AG04450 (cell line): ENCODE data around the gene ESPL1. TPM values are rescaled to one million over a fixed set of nuclear protein-coding genes. Genes with fewer than 3 reads are reported as not detected.

Experiments used
- CTCF ChIA-PET: fragments of 300-600, 350-600 bp; formaldehyde crosslinking; extraction: SDS; loops from one replicate; lab custom pipeline; 2022; ENCODE audit warnings: antibody characterized with exemption, inconsistent platforms; lab: Charles Lee
- POLR2A ChIA-PET: fragments of 350-600 bp; formaldehyde crosslinking; extraction: SDS; loops from one replicate; lab custom pipeline; 2021; ENCODE audit warnings: antibody characterized with exemption, inconsistent platforms; lab: Yijun Ruan, JAX
- DNase-seq: peaks from one replicate; pipeline ENCODE4 v3.0.0-alpha.2; 2011; ENCODE audit warnings: low read depth, low spot score
- H3K27ac ChIP-seq: one replicate; pipeline ENCODE4 v1.5.1; 2012; ENCODE audit warnings: low read depth, low read length, control low read depth
- H3K27me3 ChIP-seq: one replicate; pipeline ENCODE4 v1.6.0; 2012; ENCODE audit warnings: low read length; ENCODE audit not compliant: control insufficient read depth, insufficient read depth
- H3K4me3 ChIP-seq: 2 replicates; pipeline ENCODE4 v1.5.1; 2011; ENCODE audit warnings: mild to moderate bottlenecking, low read depth, low read length, control low read depth
- H3K9me3 ChIP-seq: 2 replicates; pipeline ENCODE4 v1.5.1; 2012; ENCODE audit warnings: low read length; ENCODE audit not compliant: control insufficient read depth, insufficient read depth
- polyA minus RNA-seq: library from RNA; depleted of rRNA, polyadenylated mRNA; stranded (reverse); fragments of >200 nt; gene quantifications from 2 replicates; pipeline ENCODE4 v1.2.3, GENCODE V29; 2011; rRNA and poly(A)+ RNA removed
- polyA plus RNA-seq: library from polyadenylated mRNA; depleted of rRNA; stranded (reverse); fragments of >200 nt; gene quantifications from 2 replicates; pipeline ENCODE4 v1.2.3, GENCODE V29; 2011; rRNA removed
- TF ChIP-seq, protein P1 (sequence below): IDR thresholded peaks from 2 replicates; pipeline ENCODE4 v1.5.1; 2011; ENCODE audit warnings: low read depth, low read length, control low read depth, inconsistent platforms

Gene ESPL1
- polyA plus RNA-seq (1.6 and 2.1 TPM in 2 replicates), polyA minus RNA-seq (3.0 and 3.6 TPM in 2 replicates)

GRCh38 chr12:53267999-53268629 is at the start of gene ESPL1:
Gene ESPL1 (plus strand): TSS chr12:53268299. CDS start chr12:53268767, 468 bp downstream.
- TF ChIP-seq, protein P1, sequence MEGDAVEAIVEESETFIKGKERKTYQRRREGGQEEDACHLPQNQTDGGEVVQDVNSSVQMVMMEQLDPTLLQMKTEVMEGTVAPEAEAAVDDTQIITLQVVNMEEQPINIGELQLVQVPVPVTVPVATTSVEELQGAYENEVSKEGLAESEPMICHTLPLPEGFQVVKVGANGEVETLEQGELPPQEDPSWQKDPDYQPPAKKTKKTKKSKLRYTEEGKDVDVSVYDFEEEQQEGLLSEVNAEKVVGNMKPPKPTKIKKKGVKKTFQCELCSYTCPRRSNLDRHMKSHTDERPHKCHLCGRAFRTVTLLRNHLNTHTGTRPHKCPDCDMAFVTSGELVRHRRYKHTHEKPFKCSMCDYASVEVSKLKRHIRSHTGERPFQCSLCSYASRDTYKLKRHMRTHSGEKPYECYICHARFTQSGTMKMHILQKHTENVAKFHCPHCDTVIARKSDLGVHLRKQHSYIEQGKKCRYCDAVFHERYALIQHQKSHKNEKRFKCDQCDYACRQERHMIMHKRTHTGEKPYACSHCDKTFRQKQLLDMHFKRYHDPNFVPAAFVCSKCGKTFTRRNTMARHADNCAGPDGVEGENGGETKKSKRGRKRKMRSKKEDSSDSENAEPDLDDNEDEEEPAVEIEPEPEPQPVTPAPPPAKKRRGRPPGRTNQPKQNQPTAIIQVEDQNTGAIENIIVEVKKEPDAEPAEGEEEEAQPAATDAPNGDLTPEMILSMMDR: peak; percentile 24; the same call in 1 of the 2 replicates
- Histone ChIP-seq H3K4me3 (peak within 1 kb of the TSS; percentile 95), H3K27ac (peak within 1 kb of the TSS; percentile 61), H3K27me3 (no peaks in the 10 kb centered on the region), H3K9me3 (no peaks in the 10 kb centered on the region; the same call in 1 of the 2 replicates)
- no peak for DNase-seq
- POLR2A ChIA-PET: interaction anchor here (0.7 to 1.4 kb wide), 4 partner anchors 14 to 53 kb away, joined by 3 read pairs; partner anchors contain the start of genes AAAS, MYG1 and PFDN5
- CTCF ChIA-PET: interaction anchor here (0.6 to 3.8 kb wide), 11 partner anchors 15 to 383 kb away, joined by 3 to 40 read pairs (median 3); partner anchors contain the start of gene AAAS

GRCh38 chr12:53218551-53219291 is 49.4 kb upstream of the ESPL1 start:
- ChIA-PET POLR2A (interaction anchor here (0.7 to 1.4 kb wide), 5 partner anchors 34 to 126 kb away, joined by 3 to 5 read pairs (median 3); partner anchors contain the start of gene AAAS), CTCF (interaction anchor here (1.0 to 4.3 kb wide), 4 partner anchors 59 to 126 kb away, joined by 3 to 23 read pairs (median 6); partner anchors contain the start of gene AAAS)
- Histone ChIP-seq H3K27me3 (no peaks in the 10 kb centered on the region), H3K27ac (peak overlapping the region; percentile 57), H3K4me3 (peak overlapping the region; percentile 80), H3K9me3 (no peaks in the 10 kb centered on the region; the same call in 1 of the 2 replicates)
- TF ChIP-seq, protein P1: no peak
- no peak for DNase-seq

DNA sequence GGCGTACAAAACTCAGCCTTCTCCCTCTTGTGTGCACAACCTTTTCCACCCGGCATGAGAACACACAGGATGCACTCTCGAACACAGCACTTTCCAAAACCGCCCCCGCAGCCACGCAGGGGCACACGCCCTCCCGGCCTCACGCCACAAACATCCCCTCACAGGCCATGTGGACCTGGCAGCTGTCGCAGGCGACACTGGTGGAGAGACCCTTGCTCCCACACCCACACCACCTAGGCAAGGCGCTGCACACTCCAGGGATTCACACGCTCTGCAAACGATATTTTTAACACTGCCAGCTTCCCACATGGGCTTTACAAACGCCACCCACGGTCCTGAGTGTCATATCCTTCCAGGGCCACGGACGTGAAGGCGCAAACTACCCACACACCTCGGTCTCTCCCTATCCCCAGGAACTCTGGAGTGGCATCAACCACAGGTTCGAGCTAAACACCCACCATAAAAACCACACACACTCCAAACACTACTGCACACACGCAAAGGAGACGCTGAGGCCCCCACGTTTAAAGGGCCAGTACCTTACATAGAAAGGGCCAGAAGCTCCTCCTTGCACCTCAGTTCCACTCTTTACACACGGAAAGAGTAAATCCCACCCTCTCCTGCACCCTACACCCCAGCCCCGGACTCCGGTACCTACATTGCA is 48.7 kb upstream of the ESPL1 start:
- CTCF ChIA-PET: interaction anchor here (1.0 to 4.3 kb wide), 3 partner anchors 101 to 126 kb away, joined by 3 to 23 read pairs (median 7); partner anchors contain the start of gene AAAS

GRCh38 chr12:53219956-53220693 is 48.0 kb upstream of the ESPL1 start:
- POLR2A ChIA-PET: interaction anchor here (0.6 to 2.6 kb wide), 9 partner anchors 10 to 213 kb away, joined by 3 to 12 read pairs (median 4); partner anchors contain the start of genes AAAS, MYG1 and PFDN5
- no peak for DNase-seq
- TF ChIP-seq, protein P1: no peak
- Histone ChIP-seq H3K4me3 (peak overlapping the region; percentile 80), H3K27me3 (no peaks in the 10 kb centered on the region), H3K9me3 (no peaks in the 10 kb centered on the region; the same call in 1 of the 2 replicates), H3K27ac (peak overlapping the region; percentile 70)
- CTCF ChIA-PET: interaction anchor here (2.0 to 4.3 kb wide), 2 partner anchors 101 to 125 kb away, joined by 7 to 23 read pairs; partner anchors contain the start of gene AAAS

More for the DNA sequence above, 48.7 kb upstream of the ESPL1 start:
- DNase-seq: no peak
- TF ChIP-seq, protein P1: no peak
- Histone ChIP-seq H3K4me3 (peak overlapping the region; percentile 80), H3K9me3 (no peaks in the 10 kb centered on the region; the same call in 1 of the 2 replicates), H3K27me3 (no peaks in the 10 kb centered on the region), H3K27ac (peak overlapping the region; percentile 57)
- POLR2A ChIA-PET: interaction anchor here (0.7 to 2.6 kb wide), 8 partner anchors 33 to 102 kb away, joined by 3 to 12 read pairs (median 4); partner anchors contain the start of genes AAAS, MYG1 and PFDN5
